Measurements from ENCODE around the gene DAG1.
"Not testable (repeated sequence)": the region's sequence is repeated elsewhere in the genome, so short reads cannot be mapped to it uniquely, and the experiment has no call there.

DAG1 gene

GRCh38 chr3:49470714-49471420 is 800 bp downstream of the DAG1 start:
- DNase-seq, result peak; percentile 70

GRCh38 chr3:49471856-49472495 is 1.9 kb downstream of the DAG1 start:
- DNase-seq, result no peak

- no peak for DNase-seq
Observed at GRCh38 chr3:49476563-49476962, 6.5 kb downstream of the DAG1 start.

GRCh38 chr3:49482766-49483165 is 12.7 kb downstream of the DAG1 start:
- DNase-seq, result no peak

- DNase-seq, result no peak
Observed at GRCh38 chr3:49484471-49484870, 14.4 kb downstream of the DAG1 start.

- DNase-seq, result no peak
Observed at GRCh38 chr3:49489247-49489646, 19.2 kb downstream of the DAG1 start.

GRCh38 chr3:49492969-49493368 is 22.9 kb downstream of the DAG1 start:
- no peak for DNase-seq

GRCh38 chr3:49493901-49494300 is 23.8 kb downstream of the DAG1 start:
- DNase-seq, result no peak

GRCh38 chr3:49495023-49495422 is 25.0 kb downstream of the DAG1 start:
- no peak for DNase-seq

GRCh38 chr3:49496845-49497244 is 26.8 kb downstream of the DAG1 start:
- not testable (repeated sequence) for DNase-seq

- DNase-seq, result no peak
Observed at GRCh38 chr3:49497606-49498005, 27.5 kb downstream of the DAG1 start.

GRCh38 chr3:49498239-49498638 is 28.2 kb downstream of the DAG1 start:
- DNase-seq, result no peak

GRCh38 chr3:49498648-49499047 is 28.6 kb downstream of the DAG1 start:
- DNase-seq, result no peak

GRCh38 chr3:49500205-49500731 is 30.2 kb downstream of the DAG1 start:
- DNase-seq, result no peak

- no peak for DNase-seq
Observed at GRCh38 chr3:49500732-49501609, 30.9 kb downstream of the DAG1 start.

- no peak for DNase-seq
Observed at GRCh38 chr3:49501842-49502241, 31.8 kb downstream of the DAG1 start.

- no peak for DNase-seq
Observed at GRCh38 chr3:49506906-49507305, 36.8 kb downstream of the DAG1 start.

GRCh38 chr3:49509028-49509561 is 39.0 kb downstream of the DAG1 start:
- no peak for DNase-seq

- DNase-seq, result no peak
Observed at GRCh38 chr3:49511639-49512038, 41.6 kb downstream of the DAG1 start.

- no peak for DNase-seq
Observed at GRCh38 chr3:49512781-49513355, 42.8 kb downstream of the DAG1 start.

- no peak for DNase-seq
Observed at GRCh38 chr3:49513494-49514124, 43.5 kb downstream of the DAG1 start.

GRCh38 chr3:49518016-49518415 is 47.9 kb downstream of the DAG1 start:
- no peak for DNase-seq

All from stimulated activated naive CD4-positive, alpha-beta T cell treated with Interleukin-2 at 50 U/mL for 16 hours (primary cell).